HepG2 (cell line): ENCODE data around the gene ZMYND10. TPM values are rescaled to one million over a fixed set of nuclear protein-coding genes. Genes with fewer than 3 reads are reported as not detected.

Experiments
- AHR ChIP-seq: IDR thresholded peaks from 2 replicates; pipeline ENCODE4 v1.6.1; 2018; ENCODE audit warnings: missing genetic modification reagents, missing compliant biosample characterization
- FOXK2 ChIP-seq: fragments of 450-650 bp; IDR thresholded peaks from 2 replicates; pipeline ENCODE4 v1.6.1; 2016
- GRHL1 ChIP-seq: sonication (generic); formaldehyde crosslinking; conservative IDR thresholded peaks from 2 replicates; pipeline ENCODE4 v1.8.0; 2022; ENCODE audit warnings: missing genetic modification reagents
- ONECUT2 ChIP-seq: sonication (generic); formaldehyde crosslinking; IDR thresholded peaks from 2 replicates; pipeline ENCODE4 v1.4.0; 2020; ENCODE audit warnings: missing genetic modification reagents
- PAF1 ChIP-seq: IDR thresholded peaks from 2 replicates; pipeline ENCODE4 v1.6.1; 2016; ENCODE audit warnings: missing genetic modification reagents, missing compliant biosample characterization
- SKI ChIP-seq: fragments of 450-650 bp; IDR thresholded peaks from one replicate; pipeline ENCODE4 v1.6.1; 2018; ENCODE audit warnings: mild to moderate bottlenecking; ENCODE audit not compliant: partially characterized antibody
- SP1 ChIP-seq, 2 experiments: fragments of 450-650 bp in 1 of 2; sonication (generic) in 1 of 2; formaldehyde crosslinking in 1 of 2; IDR thresholded peaks; 2 replicates each; pipeline versions ENCODE4 v1.4.0 to v1.6.1; 2016 to 2020; ENCODE audit warnings: missing genetic modification reagents in 1 of 2
- UBTF ChIP-seq: sonication (generic); formaldehyde crosslinking; IDR thresholded peaks from 2 replicates; pipeline ENCODE4 v1.4.0; 2020; ENCODE audit warnings: mild to moderate bottlenecking, missing genetic modification reagents
- WIZ ChIP-seq: sonication (generic); formaldehyde crosslinking; IDR thresholded peaks from 2 replicates; pipeline ENCODE4 v1.5.1; 2020; ENCODE audit warnings: mild to moderate bottlenecking, missing genetic modification reagents
- ZBTB33 ChIP-seq: sonication (generic); formaldehyde crosslinking; IDR thresholded peaks from 2 replicates; pipeline ENCODE4 v1.4.0; 2020; ENCODE audit warnings: missing genetic modification reagents
- ZIK1 ChIP-seq: sonication (generic); formaldehyde crosslinking; IDR thresholded peaks from 2 replicates; pipeline ENCODE4 v1.5.0; 2020; ENCODE audit warnings: mild to moderate bottlenecking, low read depth, missing genetic modification reagents, borderline replicate concordance
- ZNF101 ChIP-seq: sonication (generic); formaldehyde crosslinking; IDR thresholded peaks from 2 replicates; pipeline ENCODE4 v1.4.0; 2020; ENCODE audit warnings: mild to moderate bottlenecking, low read depth, missing genetic modification reagents, borderline replicate concordance
- ZNF138 ChIP-seq: sonication (generic); formaldehyde crosslinking; IDR thresholded peaks from 2 replicates; pipeline ENCODE4 v1.5.0; 2020; ENCODE audit warnings: mild to moderate bottlenecking, low read depth, missing genetic modification reagents
- ZNF558 ChIP-seq: sonication (generic); formaldehyde crosslinking; IDR thresholded peaks from 2 replicates; pipeline ENCODE4 v1.9.0; 2022; ENCODE audit warnings: mild to moderate bottlenecking, missing genetic modification reagents, borderline replicate concordance
- ZSCAN9 ChIP-seq: IDR thresholded peaks from 2 replicates; pipeline ENCODE4 v1.6.1; 2016; ENCODE audit warnings: borderline replicate concordance
- polyA plus RNA-seq, 8 experiments: library from polyadenylated mRNA; depleted of rRNA in 3 of 8; stranded (reverse) in 7 of 8; unstranded in 1 of 8; fragments of >200 nt; fragmentation: Illumina TruSeq in 4 of 8; extraction: Trizol in 4 of 8; gene quantifications; 2 replicates each; pipeline versions ENCODE4 v1.2.1 to v1.2.3, GENCODE V29; 2011 to 2016; ENCODE audit warnings: low read depth in 4 of 8, missing spikeins in 1 of 8, mixed read lengths in 1 of 8; ENCODE audit not compliant: insufficient read depth in 1 of 8
- total RNA-seq, 5 experiments: library from RNA; depleted of rRNA; stranded (reverse); fragments of >200 nt; fragmentation: Illumina TruSeq; extraction: Trizol; gene quantifications; 2 replicates each; pipeline ENCODE4 v1.2.3, GENCODE V29; 2016; ENCODE audit warnings: low read depth in 1 of 5
- TF ChIP-seq, protein P1 (sequence below): sonication (generic); formaldehyde crosslinking; IDR thresholded peaks from 2 replicates; pipeline ENCODE4 v1.4.0; 2020; ENCODE audit warnings: low read depth, mild to moderate bottlenecking, missing genetic modification reagents
- TF ChIP-seq, protein P2 (sequence below): sonication (generic); formaldehyde crosslinking; IDR thresholded peaks from 2 replicates; pipeline ENCODE4 v1.5.0; 2020; ENCODE audit warnings: mild to moderate bottlenecking, missing genetic modification reagents
- TF ChIP-seq, protein P3 (sequence below): sonication (generic); formaldehyde crosslinking; IDR thresholded peaks from 2 replicates; pipeline ENCODE4 v1.5.0; 2020; ENCODE audit warnings: missing genetic modification reagents, mild to moderate bottlenecking, borderline replicate concordance

Gene ZMYND10
- total and polyA plus RNA-seq, 2 of the 13 experiments (the other 11 are each of a cell fraction or from before 2014, with no cell fraction given) = 0.60 to 0.74 TPM

DNA sequence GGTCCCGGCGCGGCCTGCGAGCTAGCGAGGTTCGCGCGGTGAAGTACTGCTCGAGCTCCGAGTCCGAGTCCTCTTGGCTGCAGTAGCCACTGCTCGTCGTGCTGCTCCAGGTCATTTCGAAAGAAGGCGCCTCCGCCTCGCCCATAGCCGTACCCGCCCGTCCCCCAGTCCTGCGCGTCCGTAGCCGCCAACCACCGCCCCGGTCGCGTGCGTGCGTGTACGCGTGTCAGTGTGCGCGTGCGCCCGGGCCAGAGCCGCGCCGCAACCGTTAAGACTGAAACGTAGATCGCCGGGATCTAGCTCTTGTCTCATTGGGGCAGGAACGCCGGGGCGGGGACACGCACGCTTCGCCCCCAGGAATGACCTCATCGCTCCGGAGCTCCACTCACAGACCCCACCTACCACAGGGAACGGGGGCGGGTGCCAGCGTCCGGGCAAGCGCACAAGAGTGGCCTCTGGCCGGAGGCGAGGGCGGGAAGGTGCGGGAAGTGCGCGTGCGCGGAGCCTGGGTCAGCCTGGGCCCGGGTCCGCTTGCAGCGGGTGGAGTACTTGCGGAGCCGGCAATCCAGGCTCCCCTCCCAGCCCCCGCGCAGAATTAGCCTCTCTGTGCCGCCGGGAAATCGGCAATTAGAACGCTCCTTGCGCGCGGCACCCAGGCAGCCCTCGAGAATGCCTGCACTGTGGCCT is 8.2 kb downstream of the ZMYND10 start (continued):
- TF ChIP-seq, protein P1, sequence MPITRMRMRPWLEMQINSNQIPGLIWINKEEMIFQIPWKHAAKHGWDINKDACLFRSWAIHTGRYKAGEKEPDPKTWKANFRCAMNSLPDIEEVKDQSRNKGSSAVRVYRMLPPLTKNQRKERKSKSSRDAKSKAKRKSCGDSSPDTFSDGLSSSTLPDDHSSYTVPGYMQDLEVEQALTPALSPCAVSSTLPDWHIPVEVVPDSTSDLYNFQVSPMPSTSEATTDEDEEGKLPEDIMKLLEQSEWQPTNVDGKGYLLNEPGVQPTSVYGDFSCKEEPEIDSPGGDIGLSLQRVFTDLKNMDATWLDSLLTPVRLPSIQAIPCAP (CRISPR knock-in tag) = no peak
- TF ChIP-seq FOXK2 (no peak), ZBTB33 (CRISPR knock-in tag) (peak; percentile 42; the same call in 1 of the 2 replicates), ZNF138 (CRISPR knock-in tag) (peak; percentile 91; the same call in 1 of the 2 replicates), SP1 (IDR thresholded peaks at IDR 0.05) (no peak), SP1 (CRISPR knock-in tag; IDR thresholded peaks at IDR 0.05) (peak; percentile 52), ZNF101 (CRISPR knock-in tag) (0 out of 2 replicates have a peak, but pooled peaks have one; percentile 27), GRHL1 (CRISPR knock-in tag) (no peak; the same call in 1 of the 2 replicates), ZIK1 (CRISPR knock-in tag) (0 out of 2 replicates have a peak, but pooled peaks have one; percentile 23), ZNF558 (CRISPR knock-in tag) (peak; percentile 60; the same call in 1 of the 2 replicates), ONECUT2 (CRISPR knock-in tag) (no peak), WIZ (CRISPR knock-in tag) (peak; percentile 22; the same call in 1 of the 2 replicates), ZSCAN9 (CRISPR knock-in tag) (peak; percentile 13; the same call in 1 of the 2 replicates), PAF1 (no peak), SKI (peak; percentile 27), UBTF (peak; percentile 85), AHR (CRISPR knock-in tag) (0 out of 2 replicates have a peak, but pooled peaks have one; percentile 51)
- TF ChIP-seq, protein P2, sequence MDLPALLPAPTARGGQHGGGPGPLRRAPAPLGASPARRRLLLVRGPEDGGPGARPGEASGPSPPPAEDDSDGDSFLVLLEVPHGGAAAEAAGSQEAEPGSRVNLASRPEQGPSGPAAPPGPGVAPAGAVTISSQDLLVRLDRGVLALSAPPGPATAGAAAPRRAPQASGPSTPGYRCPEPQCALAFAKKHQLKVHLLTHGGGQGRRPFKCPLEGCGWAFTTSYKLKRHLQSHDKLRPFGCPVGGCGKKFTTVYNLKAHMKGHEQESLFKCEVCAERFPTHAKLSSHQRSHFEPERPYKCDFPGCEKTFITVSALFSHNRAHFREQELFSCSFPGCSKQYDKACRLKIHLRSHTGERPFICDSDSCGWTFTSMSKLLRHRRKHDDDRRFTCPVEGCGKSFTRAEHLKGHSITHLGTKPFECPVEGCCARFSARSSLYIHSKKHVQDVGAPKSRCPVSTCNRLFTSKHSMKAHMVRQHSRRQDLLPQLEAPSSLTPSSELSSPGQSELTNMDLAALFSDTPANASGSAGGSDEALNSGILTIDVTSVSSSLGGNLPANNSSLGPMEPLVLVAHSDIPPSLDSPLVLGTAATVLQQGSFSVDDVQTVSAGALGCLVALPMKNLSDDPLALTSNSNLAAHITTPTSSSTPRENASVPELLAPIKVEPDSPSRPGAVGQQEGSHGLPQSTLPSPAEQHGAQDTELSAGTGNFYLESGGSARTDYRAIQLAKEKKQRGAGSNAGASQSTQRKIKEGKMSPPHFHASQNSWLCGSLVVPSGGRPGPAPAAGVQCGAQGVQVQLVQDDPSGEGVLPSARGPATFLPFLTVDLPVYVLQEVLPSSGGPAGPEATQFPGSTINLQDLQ (CRISPR knock-in tag) = peak; percentile 65; the same call in 1 of the 2 replicates
- TF ChIP-seq, protein P3, sequence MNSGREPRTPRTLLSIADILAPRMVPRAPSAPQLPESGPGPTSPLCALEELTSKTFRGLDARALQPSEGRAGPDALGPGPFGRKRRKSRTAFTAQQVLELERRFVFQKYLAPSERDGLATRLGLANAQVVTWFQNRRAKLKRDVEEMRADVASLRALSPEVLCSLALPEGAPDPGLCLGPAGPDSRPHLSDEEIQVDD (CRISPR knock-in tag) = 0 out of 2 replicates have a peak, but pooled peaks have one; percentile 24
